Adrenal gland (tissue), 12 donors: Measurements from ENCODE around the gene PTPRD. TPM values are rescaled to one million over a fixed set of nuclear protein-coding genes. Genes with fewer than 3 reads are reported as not detected.

Experiments
- DNase-seq, 7 donors: peaks; one replicate each; pipeline ENCODE4 v3.0.0-alpha.2; 2019 to 2020
- H3K27ac ChIP-seq, 5 donors: fragments of 200-600 bp; sonication (generic) in 4 of 5; 1 replicate in 3 of 5; 2 replicates in 2 of 5; pipeline versions ENCODE4 v1.5.1 to v1.8.0; 2016 to 2020; ENCODE audit warnings: mild to moderate bottlenecking in 1 of 5
- H3K27me3 ChIP-seq: fragments of 200-600 bp; 2 replicates; pipeline ENCODE4 v1.8.0; 2021
- H3K36me3 ChIP-seq, 2 donors: fragments of 200-600 bp; replicated peaks in 1 of 2; 1 replicate in 1 of 2; 2 replicates in 1 of 2; pipeline versions ENCODE4 v1.5.1 to v1.8.0; 2018 to 2022
- H3K4me1 ChIP-seq, 2 donors: fragments of 200-600 bp; replicated peaks in 1 of 2; 1 replicate in 1 of 2; 2 replicates in 1 of 2; pipeline versions ENCODE4 v1.5.1 to v1.8.0; 2018 to 2021
- H3K4me3 ChIP-seq, 4 donors: fragments of 200-600 bp; sonication (generic) in 3 of 4; one replicate each; pipeline ENCODE4 v1.5.1; 2016 to 2018
- H3K9me3 ChIP-seq, 3 donors: fragments of 200-600 bp; sonication (generic) in 1 of 3; replicated peaks in 1 of 3; 1 replicate in 2 of 3; 2 replicates in 1 of 3; pipeline versions ENCODE4 v1.5.1 to v1.8.0; 2016 to 2021
- CTCF ChIP-seq, 6 experiments: fragments of 450-650 bp in 4 of 6; fragments of 200-600 bp in 2 of 6; sonication (generic) in 1 of 6; IDR thresholded peaks; 1 replicate in 5 of 6; 2 replicates in 1 of 6; pipeline versions ENCODE4 v1.5.1 to v1.8.0; 2016 to 2021; ENCODE audit warnings: antibody characterized with exemption in 6 of 6, mild to moderate bottlenecking in 2 of 6, moderate library complexity in 1 of 6
- POLR2A ChIP-seq, 2 donors: fragments of 450-650 bp; IDR thresholded peaks; one replicate each; pipeline ENCODE4 v1.6.1; 2017; ENCODE audit warnings: antibody characterized with exemption in 2 of 2, mild to moderate bottlenecking in 2 of 2, moderate library complexity in 1 of 2
- WGBS, 4 donors: extraction: QIAGEN DNeasy Blood & Tissue Kit in 2 of 4; methylation state at CpG; one replicate each; pipeline versions ENCODE4 v1.1.5 to v1.1.7; 2013 to 2017; 5-methylcytosine and 5-hydroxymethylcytosine counted together
- intact Hi-C, 2 donors: fragments of 100-400 bp; cut with DNase I; formaldehyde crosslinking; loops; one replicate each; pipeline versions ENCODE4 v1.14.1 to v1.15.0; 2022 to 2023
- polyA plus RNA-seq, 3 donors: library from polyadenylated mRNA; stranded (reverse); fragments of 200-250 nt in 2 of 3; fragments of 350-450 nt in 1 of 3; fragmentation: Illumina TruSeq in 1 of 3; extraction: RNeasy Lipid Tissue Mini Kit (QIAGEN cat#74804) in 1 of 3; gene quantifications; one replicate each; pipeline ENCODE4 v1.2.3, GENCODE V29; 2013 to 2014
- total RNA-seq, 9 donors: library from RNA; depleted of rRNA in 4 of 9; stranded (reverse); fragments of >200 nt in 4 of 9; fragments of 120-200 nt in 1 of 9; fragmentation: NEBNext Ultra II Directional in 1 of 9; extraction: Animal tissue kit (Norgen Biotek cat#: 25700) in 1 of 9; gene quantifications; one replicate each; pipeline versions ENCODE4 v1.1.0 to v1.2.4, GENCODE V29; 2013 to 2023
- donor health status: healthy with polysubstance abuse.
- donor health status: Bipolar disorder and iron deficiency.
- donor health status: DM: yes; HTN: yes; CAD: no.
- donor health status: DM: no; HTN: no; CAD: no.
- donor health status: DM: no; HTN: no; CAD: no.
- donor health status: DM: yes; HTN: yes; CAD: no.

PTPRD gene
- total and polyA plus RNA-seq, 12 donors = 0.61 to 71.2 (median 4.5) TPM

- no peak overlapping the region for H3K27ac ChIP-seq
- TF ChIP-seq POLR2A (IDR thresholded peaks at IDR 0.05) (no peak), CTCF (IDR thresholded peaks at IDR 0.05) (no peak)
- no peaks in the 10 kb centered on the region for H3K36me3 ChIP-seq
- no peak for DNase-seq
- no peaks in the 10 kb centered on the region for H3K4me1 ChIP-seq
- H3K4me3 ChIP-seq = no peak overlapping the region
- 67 to 82% (median 80%) methylated on average over 1 to 2 of the region's 2 CpGs for WGBS, 4 donors
- H3K27me3 ChIP-seq = no peaks in the 10 kb centered on the region
- intact Hi-C loops = loop anchor here in 1 of 2 donors (5.0 kb wide), 1 partner anchor 203 kb away; no protein-coding TSS in a partner anchor
- no peaks in the 10 kb centered on the region for H3K9me3 ChIP-seq
Observed at GRCh38 chr9:10265153-10265631, 347.6 kb downstream of the PTPRD start.

- no peaks in the 10 kb centered on the region for H3K9me3 ChIP-seq
- no peaks in the 10 kb centered on the region for H3K4me1 ChIP-seq
- H3K27ac ChIP-seq = no peak overlapping the region
- no peaks in the 10 kb centered on the region for H3K27me3 ChIP-seq
- intact Hi-C loops = no loop called here
- no peaks in the 10 kb centered on the region for H3K36me3 ChIP-seq
- DNase-seq = no peak
- WGBS, 4 donors = 72 to 94% (median 82%) methylated on average over 1 of the region's 1 CpG
- TF ChIP-seq POLR2A (IDR thresholded peaks at IDR 0.05) (no peak), CTCF (IDR thresholded peaks at IDR 0.05) (no peak)
- H3K4me3 ChIP-seq = no peak overlapping the region
Observed at GRCh38 chr9:10260501-10260900, 352.3 kb downstream of the PTPRD start.

- 76 to 84% (median 82%) methylated on average over 4 of the region's 4 CpGs for WGBS, 4 donors
- TF ChIP-seq POLR2A (IDR thresholded peaks at IDR 0.05) = no peak
- TF ChIP-seq CTCF (IDR thresholded peaks at IDR 0.05) = no peak
- Histone ChIP-seq H3K9me3 (no peaks in the 10 kb centered on the region), H3K4me3 (no peak overlapping the region), H3K36me3 (no peaks in the 10 kb centered on the region), H3K4me1 (no peaks in the 10 kb centered on the region), H3K27ac (no peak overlapping the region), H3K27me3 (no peaks in the 10 kb centered on the region)
- DNase-seq = no peak
- intact Hi-C loops = no loop called here
Observed at GRCh38 chr9:10259668-10260067, 353.1 kb downstream of the PTPRD start.

- DNase-seq = no peak
- intact Hi-C loops = no loop called here
- no peak overlapping the region for H3K27ac ChIP-seq
- no peaks in the 10 kb centered on the region for H3K9me3 ChIP-seq
- TF ChIP-seq CTCF (IDR thresholded peaks at IDR 0.05) (no peak), POLR2A (IDR thresholded peaks at IDR 0.05) (no peak)
- H3K27me3 ChIP-seq = no peaks in the 10 kb centered on the region
- H3K36me3 ChIP-seq = no peaks in the 10 kb centered on the region
- peaks cover 0 to 11% of the 10 kb centered on the region in 2 donors for H3K4me1 ChIP-seq
- no peak overlapping the region for H3K4me3 ChIP-seq
- 85 to 98% (median 90%) methylated on average over 4 of the region's 4 CpGs for WGBS, 4 donors
Observed at GRCh38 chr9:10255758-10256157, 357.0 kb downstream of the PTPRD start.
